GM12872 (cell line): ENCODE data around the gene IGFBP3.

Source experiments
- CTCF ChIP-seq: IDR thresholded peaks from 3 replicates; pipeline ENCODE4 v1.5.1; 2011; ENCODE audit warnings: low read depth, mild to moderate bottlenecking, low read length, moderate library complexity; ENCODE audit not compliant: insufficient read depth

IGFBP3 gene

GRCh38 chr7:45897042-45897690, 23.9 kb downstream of the IGFBP3 start:
- TF ChIP-seq CTCF = no peak

- no peak for TF ChIP-seq CTCF
Measured at GRCh38 chr7:45894665-45895062, 26.4 kb downstream of the IGFBP3 start.

- no peak for TF ChIP-seq CTCF
Measured at GRCh38 chr7:45893996-45894664, 26.9 kb downstream of the IGFBP3 start.

GRCh38 chr7:45893374-45893995, 27.6 kb downstream of the IGFBP3 start:
- TF ChIP-seq CTCF = no peak

GRCh38 chr7:45892407-45893035, 28.6 kb downstream of the IGFBP3 start:
- TF ChIP-seq CTCF = no peak

GRCh38 chr7:45891462-45892402, 29.3 kb downstream of the IGFBP3 start:
- TF ChIP-seq CTCF = no peak
